Stimulated activated CD4-positive, alpha-beta T cell treated with anti-CD3 and anti-CD28 coated beads, Interleukin-1b, Interleukin-23, amount 100 ng/mL, for 24 hours (primary cell): ENCODE measurements around the gene TMEM184B.
"Not testable (repeated sequence)": the region's sequence is repeated elsewhere in the genome, so short reads cannot be mapped to it uniquely, and the experiment has no call there.

Experiments used
- DNase-seq, 4 experiments: peaks; one replicate each; pipeline ENCODE4 v3.0.0-alpha.2; 2020; ENCODE audit warnings: low read depth in 4 of 4, low spot score in 1 of 4

TMEM184B gene

DNA sequence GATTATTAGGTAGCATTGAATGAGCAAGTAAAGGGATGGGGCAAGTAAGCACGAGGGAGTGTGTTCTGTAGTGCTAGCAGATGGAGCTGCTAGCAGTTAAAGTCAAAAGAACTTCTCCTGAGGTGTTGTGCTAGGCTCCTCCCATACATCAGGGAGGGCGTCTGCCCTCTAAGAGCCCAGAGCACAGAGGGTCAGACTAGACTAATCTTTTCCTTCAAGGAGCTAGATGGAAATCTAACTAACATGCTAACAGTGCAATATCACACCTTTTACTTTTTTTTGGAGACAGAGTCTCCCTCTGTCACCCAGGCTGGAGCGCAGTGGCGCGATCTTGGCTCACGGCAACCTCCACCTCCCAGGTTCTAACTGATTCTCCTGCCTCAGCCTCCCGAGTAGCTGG lies 88.0 kb downstream of the TMEM184B start:
- no peak for DNase-seq

DNA sequence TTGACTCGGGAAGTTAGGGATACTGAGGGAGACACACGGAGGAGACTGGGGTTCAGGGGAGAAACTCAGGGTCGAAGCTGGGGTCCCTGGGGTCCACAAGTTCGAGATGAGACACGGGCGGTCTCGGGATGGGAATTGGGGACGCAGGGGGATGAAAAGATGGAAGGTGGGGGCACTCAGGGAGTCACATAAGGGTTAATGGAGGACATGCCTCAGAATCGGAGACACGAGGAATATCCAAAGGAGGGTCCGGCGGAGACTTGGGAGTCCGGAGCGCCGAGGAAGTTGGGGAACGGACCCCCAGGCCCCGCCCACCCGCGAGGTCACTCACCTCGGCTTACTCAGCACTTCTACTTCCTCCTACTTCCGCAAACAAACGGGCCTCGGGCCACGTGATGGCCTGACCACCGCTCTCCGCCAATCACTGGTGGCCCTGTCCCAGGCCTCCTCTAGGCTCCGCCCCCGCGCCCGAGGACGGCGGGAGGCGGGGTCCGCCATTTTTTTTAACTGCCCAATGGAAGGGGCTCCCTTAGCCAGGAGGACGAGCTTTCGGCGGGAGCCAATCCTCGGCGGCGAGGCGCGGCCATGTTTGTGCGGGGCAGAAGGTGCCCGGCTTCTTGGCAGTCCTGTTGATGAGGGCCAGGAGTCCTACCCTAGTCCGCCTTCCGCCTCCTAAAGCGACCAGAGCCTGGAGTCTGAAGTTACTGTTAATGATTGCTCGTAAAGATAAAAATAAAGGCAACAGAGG lies 91.2 kb downstream of the TMEM184B start, which contains the start of gene PLA2G6:
TSS of gene PLA2G6 (minus strand) at position 378 of the 748 bp plus-strand sequence. CDS start 12,404 bp downstream, outside the sequence.
- peak; percentile 92 to 96 (median 93) for DNase-seq

- DNase-seq, result no peak
Measured at GRCh38 chr22:38180841-38181452, 91.9 kb downstream of the TMEM184B start.

DNA sequence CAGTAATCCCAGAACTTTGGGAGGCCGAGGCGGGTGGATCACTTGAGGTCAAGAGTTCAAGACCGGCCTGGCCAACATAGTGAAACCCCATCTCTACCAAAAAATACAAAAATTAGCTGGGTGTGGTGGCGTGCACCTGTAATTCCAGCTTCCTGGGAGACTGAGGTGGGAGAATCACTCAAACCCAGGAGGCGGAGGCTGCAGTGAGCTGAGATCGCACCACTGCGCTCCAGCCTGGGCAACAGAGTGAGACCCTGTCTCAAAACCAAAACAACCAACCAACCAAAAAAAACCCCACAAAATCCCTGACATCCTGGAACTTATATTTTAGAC lies 94.2 kb downstream of the TMEM184B start:
- not testable (repeated sequence) for DNase-seq

- DNase-seq, result no peak
Measured at GRCh38 chr22:38177926-38178604, 94.7 kb downstream of the TMEM184B start.

DNA sequence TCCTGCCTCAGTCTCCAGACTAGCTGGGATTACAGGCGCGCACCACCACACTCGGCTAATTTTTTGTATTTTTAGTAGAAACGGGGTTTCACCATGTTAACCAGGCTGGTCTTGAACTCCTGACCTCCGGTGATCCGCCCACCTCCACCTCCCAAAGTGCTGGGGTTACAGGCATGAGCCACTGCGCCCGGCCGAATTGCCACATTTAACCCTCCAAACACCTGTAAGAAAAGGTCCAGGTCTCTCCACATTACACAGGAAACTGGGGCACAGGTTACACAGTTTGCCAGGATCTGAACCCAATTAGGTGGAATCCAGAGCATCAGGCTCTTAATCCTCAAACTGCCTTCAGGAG lies 95.3 kb downstream of the TMEM184B start:
- not testable (repeated sequence) for DNase-seq

DNA sequence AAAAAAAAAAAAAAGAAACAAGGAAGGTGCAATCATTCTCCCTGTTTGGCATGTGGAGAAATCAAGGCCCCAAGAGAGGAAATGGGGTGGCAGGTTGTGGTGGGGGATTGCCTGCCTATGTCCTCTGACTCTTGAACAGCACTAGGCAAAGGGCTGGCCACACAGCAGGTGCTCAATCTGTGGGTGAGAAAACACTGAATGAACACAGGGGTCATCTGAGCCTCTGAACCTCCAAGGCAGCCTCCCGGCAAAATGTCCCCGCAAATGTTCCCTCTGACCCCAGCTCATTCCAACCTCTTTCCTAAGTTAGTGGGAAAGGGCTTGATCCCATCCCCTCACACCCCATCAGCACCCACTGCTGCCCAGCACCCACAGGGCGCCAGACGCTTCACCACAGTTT lies 95.8 kb downstream of the TMEM184B start:
- no peak for DNase-seq

- no peak for DNase-seq
Measured at GRCh38 chr22:38176170-38176741, 96.6 kb downstream of the TMEM184B start.

DNA sequence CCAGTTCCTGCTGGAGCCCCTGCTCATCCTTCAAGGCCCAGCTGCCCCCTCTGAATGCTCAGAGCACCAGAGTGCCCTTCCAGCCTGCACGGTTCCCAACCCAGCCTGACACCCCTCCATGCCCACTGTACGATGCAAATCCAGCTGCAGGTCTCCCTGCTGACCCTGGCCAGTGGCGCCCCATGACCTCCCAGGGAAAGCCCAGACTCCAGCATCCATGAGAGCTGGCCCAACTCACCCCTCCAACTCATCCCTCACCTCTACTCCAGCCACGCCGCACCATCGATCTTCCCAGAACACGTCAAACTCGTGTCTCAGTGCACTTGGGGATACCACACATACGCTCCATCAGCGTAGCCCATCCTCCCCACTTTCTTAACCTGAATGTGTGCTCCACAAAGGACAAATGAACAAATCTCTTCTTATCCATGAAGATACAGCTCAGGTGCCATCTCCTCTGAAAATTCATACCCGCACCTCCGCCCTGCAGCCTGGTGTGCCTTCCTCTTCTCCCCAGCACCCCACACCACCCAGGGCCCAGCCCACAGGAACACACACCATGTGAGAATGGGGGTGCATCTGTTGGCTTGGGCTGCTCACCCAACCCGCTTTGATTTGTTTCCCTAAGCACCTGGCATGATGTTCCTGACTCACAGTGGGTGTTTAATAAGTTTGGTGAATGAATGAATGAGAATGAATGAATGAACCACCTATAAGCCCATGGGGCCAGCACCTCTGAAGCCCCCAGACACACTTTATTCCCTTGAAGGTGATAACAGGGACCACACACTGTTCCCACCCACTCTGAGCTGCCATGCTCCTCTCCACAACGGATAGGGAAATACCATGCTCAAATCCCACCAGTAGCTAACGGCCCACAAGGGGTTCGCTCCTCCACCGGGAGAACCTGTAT lies 97.3 kb downstream of the TMEM184B start:
- no peak for DNase-seq

GRCh38 chr22:38174626-38175025 lies 98.2 kb downstream of the TMEM184B start:
- no peak for DNase-seq

GRCh38 chr22:38173641-38173906 lies 99.2 kb downstream of the TMEM184B start:
- DNase-seq, result no peak

- no peak for DNase-seq
Measured at GRCh38 chr22:38172832-38173640, 99.8 kb downstream of the TMEM184B start.

- DNase-seq, result no peak
Measured at GRCh38 chr22:38171927-38172831, 100.6 kb downstream of the TMEM184B start.

DNA sequence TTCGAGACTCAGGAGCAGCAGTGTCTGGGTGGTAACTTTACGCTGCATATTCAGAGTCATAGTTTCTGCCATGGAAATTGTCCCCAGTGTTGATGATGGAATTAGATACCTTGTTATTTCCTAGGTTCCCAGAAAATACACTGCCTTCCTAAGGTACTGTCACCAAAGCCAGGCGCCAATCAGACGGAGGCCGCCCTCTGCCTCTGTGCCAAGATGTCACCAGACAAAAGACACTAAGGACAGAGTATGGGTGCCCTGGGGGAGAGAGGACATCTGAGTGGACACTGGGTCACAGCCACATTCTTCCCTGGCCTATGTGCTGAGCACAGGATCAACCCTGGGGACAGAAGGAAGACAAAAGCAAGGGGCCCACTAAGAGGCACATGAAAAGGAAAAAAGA lies 102.3 kb downstream of the TMEM184B start:
- no peak for DNase-seq
